AG08396 (cell line): ENCODE data around the gene MN1.
A peak's percentile ranks its signal among the peaks of the same experiment; 100 is the strongest.

Experiments
- DNase-seq: peaks from one replicate; pipeline ENCODE4 v3.0.0; 2012; ENCODE audit warnings: low spot score, mixed read lengths

The MN1 gene

GRCh38 chr22:27785831-27786230, 15.7 kb downstream of the MN1 start:
- DNase-seq = no peak

GRCh38 chr22:27784120-27784475, 17.5 kb downstream of the MN1 start:
- DNase-seq = no peak

GRCh38 chr22:27783436-27784119, 18.0 kb downstream of the MN1 start:
- DNase-seq = no peak

- DNase-seq = no peak
Observed at GRCh38 chr22:27782088-27782487, 19.5 kb downstream of the MN1 start.

GRCh38 chr22:27780161-27780575, 21.4 kb downstream of the MN1 start:
- DNase-seq = no peak

DNA sequence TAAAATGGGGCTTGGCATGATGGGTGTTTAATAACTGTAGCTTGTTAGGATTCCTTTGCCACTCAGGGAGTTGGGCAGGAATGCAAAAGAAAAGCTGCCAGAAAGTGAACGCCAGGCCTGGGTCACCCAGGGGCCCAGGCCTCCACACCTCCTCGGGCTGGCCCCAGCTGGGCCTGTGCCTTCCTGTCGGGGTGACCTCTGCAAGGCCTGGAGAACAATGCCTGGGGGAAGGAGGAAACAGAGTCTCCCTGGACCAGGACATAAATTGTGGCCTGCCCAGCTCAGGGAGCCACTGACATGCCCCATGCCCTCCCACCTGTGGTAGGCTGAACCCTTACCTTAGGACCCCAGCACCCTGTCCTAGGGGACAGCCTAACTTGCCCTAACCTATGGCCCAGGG, 21.9 kb downstream of the MN1 start:
- no peak for DNase-seq

DNA sequence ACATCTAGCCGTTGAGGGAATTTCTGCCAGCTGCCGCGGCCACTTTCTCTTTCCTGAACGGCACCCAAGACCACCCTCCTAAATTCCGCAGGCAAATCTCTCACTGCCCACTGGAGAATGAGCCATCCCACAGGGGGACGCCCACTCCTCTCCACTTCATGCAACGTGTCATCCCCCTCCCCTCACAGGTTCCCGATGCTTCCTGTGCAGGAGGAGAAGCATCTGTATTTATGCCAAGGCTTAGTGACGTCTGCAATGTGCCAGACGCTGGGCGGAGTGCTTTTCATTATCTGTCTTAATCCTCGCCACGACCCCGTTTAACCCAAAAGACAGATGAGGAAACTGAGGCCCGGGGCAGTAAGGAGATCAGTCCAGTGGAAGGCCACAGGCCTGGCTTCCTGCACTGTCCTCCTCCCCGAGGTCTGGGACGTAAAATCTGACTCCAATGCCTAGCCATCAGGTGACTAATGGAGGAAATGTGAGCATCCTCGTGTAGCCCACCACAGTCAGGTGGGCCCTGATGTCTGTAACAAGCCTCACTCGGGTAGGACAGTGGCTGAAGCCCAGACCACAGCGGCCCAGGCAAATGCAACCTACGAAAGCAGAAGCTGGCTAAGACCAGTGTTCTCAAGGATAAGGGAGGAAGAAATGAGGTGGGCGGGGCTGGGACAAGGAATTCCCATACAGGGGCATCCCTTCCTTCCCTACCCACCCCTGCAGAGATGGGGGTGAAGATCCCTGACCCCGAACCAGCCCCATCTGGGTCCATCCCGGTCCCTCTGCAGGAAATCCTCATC, 23.1 kb downstream of the MN1 start:
- no peak for DNase-seq

- DNase-seq = no peak
Observed at GRCh38 chr22:27777128-27777527, 24.4 kb downstream of the MN1 start.

DNA sequence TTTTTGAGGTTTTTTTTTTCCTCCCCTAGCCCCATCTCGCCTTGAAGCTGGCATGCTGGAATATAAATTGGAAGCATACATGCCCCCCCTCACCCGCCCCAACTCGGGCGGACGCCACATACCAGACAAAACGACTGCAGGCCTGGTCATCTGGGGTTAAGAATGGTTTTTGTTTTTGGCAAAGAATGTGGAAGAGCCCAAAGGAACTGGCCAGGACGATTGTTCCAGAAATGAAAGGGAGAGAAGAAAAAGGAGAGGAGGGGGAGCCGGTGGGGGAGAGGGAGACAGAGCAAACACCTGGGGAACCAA, 25.0 kb downstream of the MN1 start:
- peak; percentile 56 for DNase-seq

- DNase-seq = no peak
Observed at GRCh38 chr22:27775758-27776649, 25.6 kb downstream of the MN1 start.

DNA sequence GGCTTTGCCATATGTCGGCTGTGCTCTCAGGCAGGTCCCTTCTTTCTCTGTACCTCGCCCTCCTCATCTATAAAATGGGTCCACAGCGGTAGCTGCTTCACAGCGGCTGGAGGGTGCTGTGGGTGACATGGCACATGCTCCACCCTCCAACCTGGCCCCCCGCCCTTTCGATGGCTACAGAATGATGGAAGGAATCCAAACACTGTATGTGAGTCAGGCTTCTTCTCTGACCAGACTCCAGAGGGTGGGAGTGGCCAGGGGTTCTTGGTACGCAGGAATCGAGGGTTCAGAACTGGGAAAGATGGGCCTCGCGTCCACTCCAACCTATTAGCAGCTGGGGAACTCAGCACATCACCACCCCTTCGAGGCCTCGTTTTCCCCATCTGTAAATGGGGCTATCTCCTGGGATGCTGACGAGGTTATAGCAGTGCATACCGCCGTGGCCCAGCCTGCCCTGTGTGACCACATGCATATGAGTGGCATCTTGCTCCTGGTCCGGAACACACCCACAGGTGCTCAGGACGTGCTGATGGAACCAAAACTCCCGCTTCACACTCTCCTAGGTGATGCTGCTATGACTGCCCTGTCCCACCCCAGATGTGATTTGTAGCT, 26.4 kb downstream of the MN1 start:
- DNase-seq = peak; percentile 46

DNA sequence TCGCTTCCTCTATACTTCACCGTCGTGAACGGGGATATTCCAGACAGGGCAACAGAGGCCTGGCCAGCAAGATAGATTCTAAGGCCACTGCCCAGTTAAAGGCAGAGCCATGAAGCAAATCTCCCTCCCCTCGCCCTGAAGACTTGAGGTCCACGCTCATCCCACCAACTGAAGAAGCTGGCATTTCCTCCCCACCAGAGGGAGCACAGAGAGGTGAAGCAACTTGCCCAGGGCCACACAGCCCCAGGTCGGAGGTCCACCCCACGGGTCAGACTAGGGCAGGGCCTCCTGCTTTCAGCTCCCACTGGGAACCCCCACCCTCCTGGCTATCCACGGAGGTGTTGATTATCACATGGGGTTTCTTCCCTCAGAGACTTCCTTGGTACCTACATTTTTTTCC, 27.4 kb downstream of the MN1 start:
- DNase-seq = no peak

GRCh38 chr22:27772984-27773498, 28.5 kb downstream of the MN1 start:
- DNase-seq = no peak

DNA sequence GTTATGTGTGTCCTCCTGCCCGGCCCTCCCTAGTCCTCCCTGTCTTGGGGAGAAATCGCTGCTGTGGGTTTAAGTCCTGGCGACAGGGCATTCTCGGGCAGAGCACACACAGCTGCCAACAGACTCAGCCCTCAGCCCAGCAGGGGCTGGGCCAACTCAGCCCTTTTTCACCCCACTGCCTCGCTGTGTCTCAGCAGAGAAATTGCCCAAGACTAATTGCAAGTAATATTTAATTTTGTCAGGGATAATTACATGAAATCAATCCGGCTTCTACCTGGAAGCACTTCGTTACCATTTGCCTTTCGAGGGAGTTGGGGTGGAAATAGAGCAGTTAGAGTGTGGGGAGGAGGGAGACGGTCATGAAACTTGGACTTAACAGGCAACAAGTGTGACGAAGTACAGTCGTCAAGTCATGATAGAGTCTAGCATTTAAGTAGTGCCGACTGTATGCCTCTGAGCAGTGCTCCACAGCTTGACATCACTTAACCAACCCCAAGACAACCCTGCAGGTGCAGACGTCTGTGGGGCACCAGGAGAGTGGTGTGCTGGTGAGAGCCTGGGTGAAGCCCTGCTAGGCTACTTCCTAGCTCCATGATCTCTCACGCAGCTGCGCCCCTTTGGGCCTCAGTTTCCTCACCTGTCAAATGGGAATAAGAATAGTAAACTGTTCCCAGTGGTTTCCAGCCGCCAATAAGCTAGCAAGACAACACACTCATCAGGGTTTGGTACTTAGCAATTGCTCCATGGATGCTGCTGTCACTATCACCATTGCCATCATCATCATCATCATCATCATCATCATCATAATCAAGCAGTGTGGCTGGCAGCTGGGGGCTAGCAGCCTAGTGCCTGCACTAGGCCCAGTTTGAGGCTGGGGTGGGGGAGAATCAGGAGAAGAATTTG, 29.2 kb downstream of the MN1 start:
- no peak for DNase-seq

GRCh38 chr22:27771637-27772036, 29.9 kb downstream of the MN1 start:
- DNase-seq = no peak

GRCh38 chr22:27769012-27769411, 32.5 kb downstream of the MN1 start:
- no peak for DNase-seq

DNA sequence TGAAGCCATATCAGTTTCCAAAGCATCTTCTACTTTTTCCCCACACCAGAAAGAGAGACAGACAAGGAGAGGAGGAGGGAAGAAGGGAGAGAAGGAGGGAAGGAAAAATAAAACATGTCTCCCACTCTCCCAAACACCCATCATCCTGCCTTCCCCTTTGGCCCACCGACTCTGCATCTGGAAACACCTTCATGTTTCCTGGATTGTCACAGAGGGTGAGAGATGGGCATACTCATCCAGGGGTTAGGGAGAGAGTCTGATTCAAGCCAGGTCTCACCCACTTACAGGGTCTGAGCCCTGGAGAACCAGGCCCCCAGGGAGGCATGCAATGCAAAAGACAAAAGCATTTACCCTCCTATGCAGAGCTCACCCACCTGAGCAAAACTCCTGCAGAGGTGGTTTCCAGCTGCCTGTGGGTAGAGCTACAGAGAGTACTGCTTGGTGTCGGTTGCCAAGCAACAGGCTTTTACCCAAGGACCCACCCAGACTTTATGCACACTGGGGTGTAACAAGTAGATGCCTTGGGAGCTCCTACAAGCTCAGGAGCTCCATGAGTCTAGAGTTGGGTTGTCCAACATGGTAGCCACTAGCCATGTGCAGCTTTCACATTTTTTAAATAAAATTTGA, 33.4 kb downstream of the MN1 start:
- no peak for DNase-seq

- no peak for DNase-seq
Observed at GRCh38 chr22:27766679-27767078, 34.9 kb downstream of the MN1 start.

DNA sequence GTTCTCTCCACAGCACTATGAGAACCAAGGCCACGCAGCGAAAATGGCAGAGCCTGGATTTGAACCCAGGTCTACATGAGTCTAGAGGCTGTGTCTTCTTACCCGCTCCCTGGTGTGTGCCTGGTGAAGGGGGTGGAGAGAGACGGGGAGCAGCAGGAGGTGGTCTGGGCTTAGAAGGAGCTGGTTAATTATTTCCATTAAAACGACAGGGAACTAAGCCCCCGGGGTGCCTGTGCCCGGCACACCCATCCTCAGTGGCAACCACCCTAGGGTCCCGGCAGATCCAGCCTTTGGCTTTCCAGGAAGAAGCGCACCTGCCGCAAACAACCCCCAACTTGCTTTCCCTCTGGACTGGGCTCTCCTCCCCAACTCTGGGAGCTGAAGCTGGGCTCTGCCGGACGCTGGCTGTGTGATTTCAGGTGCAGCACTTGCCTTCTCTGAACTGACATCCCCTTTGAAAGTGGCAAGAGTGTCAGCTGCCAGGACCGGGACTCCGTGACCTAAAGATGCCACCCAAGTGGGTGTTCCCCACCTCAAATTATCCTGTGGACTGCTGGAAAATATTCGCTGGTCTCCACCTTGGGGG, 35.8 kb downstream of the MN1 start:
- no peak for DNase-seq

- no peak for DNase-seq
Observed at GRCh38 chr22:27764722-27765236, 36.8 kb downstream of the MN1 start.
